SK-N-SH (cell line): Measurements from ENCODE around the gene CASP9. TPM values are rescaled to one million over a fixed set of nuclear protein-coding genes. Genes with fewer than 3 reads are reported as not detected.

Experiments used
- CTCF ChIA-PET: fragments of 300-600, 350-600 bp; formaldehyde crosslinking; extraction: SDS; loops from one replicate; lab custom pipeline; 2021; lab: Yijun Ruan, JAX
- POLR2A ChIA-PET: fragments of 350-600 bp; sonication (Branson Sonifier 250); formaldehyde crosslinking; extraction: SDS; loops from one replicate; lab custom pipeline; 2020; ENCODE audit warnings: antibody characterized with exemption, inconsistent platforms; lab: Yijun Ruan, JAX
- DNase-seq: peaks from one replicate; pipeline ENCODE4 v3.0.0; 2012
- H2AFZ ChIP-seq: fragments of 200-600 bp; sonication (generic); 2 replicates; pipeline ENCODE4 v1.8.1; 2016; ENCODE audit warnings: antibody characterized with exemption, mild to moderate bottlenecking, low read depth
- H3F3A ChIP-seq: fragments of 200-600 bp; sonication (generic); replicated peaks from 2 replicates; pipeline ENCODE3; 2016; ENCODE audit warnings: antibody characterized with exemption, mild to moderate bottlenecking; ENCODE audit not compliant: insufficient read depth
- H3K27ac ChIP-seq, 2 experiments: fragments of 200-500 bp in 1 of 2; fragments of 200-600 bp in 1 of 2; sonication (Bioruptor generic) in 1 of 2; sonication (generic), shearing (Covaris generic) in 1 of 2; 2 replicates each; pipeline versions ENCODE4 v1.5.1 to v1.6.1; 2014 to 2016; ENCODE audit warnings: low read depth in 2 of 2, inconsistent platforms in 1 of 2, low read length in 1 of 2, mild to moderate bottlenecking in 1 of 2, mixed read lengths in 1 of 2
- H3K27me3 ChIP-seq: fragments of 200-600 bp; sonication (generic), shearing (Covaris generic); 2 replicates; pipeline ENCODE4 v1.6.1; 2016; ENCODE audit warnings: mixed run types; ENCODE audit not compliant: insufficient read depth
- H3K36me3 ChIP-seq, 2 experiments: fragments of 200-500 bp in 1 of 2; fragments of 200-600 bp in 1 of 2; sonication (Bioruptor generic) in 1 of 2; sonication (generic) in 1 of 2; replicated peaks in 1 of 2; 2 replicates each; pipeline versions ENCODE3 to v1.5.1; 2014 to 2016; ENCODE audit warnings: low read length in 1 of 2, mild to moderate bottlenecking in 1 of 2; ENCODE audit not compliant: insufficient read depth in 2 of 2, control insufficient read depth in 1 of 2
- H3K4me1 ChIP-seq, 2 experiments: fragments of 200-500 bp in 1 of 2; fragments of 200-600 bp in 1 of 2; sonication (Bioruptor generic) in 1 of 2; sonication (generic), shearing (Covaris generic) in 1 of 2; 2 replicates each; pipeline versions ENCODE4 v1.5.1 to v1.6.1; 2014 to 2016; ENCODE audit warnings: low read depth in 1 of 2, low read length in 1 of 2, mixed run types in 1 of 2; ENCODE audit not compliant: insufficient read depth in 2 of 2, control insufficient read depth in 1 of 2
- H3K4me2 ChIP-seq: fragments of 200-600 bp; sonication (generic), shearing (Covaris generic); 2 replicates; pipeline ENCODE4 v1.6.1; 2017; ENCODE audit warnings: mixed run types
- H3K4me3 ChIP-seq, 2 experiments: fragments of 200-500 bp in 1 of 2; fragments of 200-600 bp in 1 of 2; sonication (Bioruptor generic) in 1 of 2; sonication (generic), shearing (Covaris generic) in 1 of 2; 2 replicates each; pipeline versions ENCODE4 v1.5.1 to v1.8.1; 2014 to 2016; ENCODE audit warnings: low read depth in 2 of 2, inconsistent platforms in 1 of 2, low read length in 1 of 2, mild to moderate bottlenecking in 1 of 2, mixed read lengths in 1 of 2, moderate library complexity in 1 of 2
- H3K79me2 ChIP-seq: fragments of 200-600 bp; sonication (generic); 2 replicates; pipeline ENCODE4 v1.8.1; 2017; ENCODE audit warnings: mild to moderate bottlenecking; ENCODE audit not compliant: insufficient read depth
- H3K9ac ChIP-seq: fragments of 200-600 bp; sonication (generic); 2 replicates; pipeline ENCODE4 v1.6.1; 2017; ENCODE audit warnings: mixed run types
- H3K9me2 ChIP-seq: fragments of 200-600 bp; sonication (generic); 2 replicates; pipeline ENCODE4 v1.6.1; 2017; ENCODE audit warnings: mixed run types
- H3K9me3 ChIP-seq: fragments of 200-600 bp; sonication (generic); 2 replicates; pipeline ENCODE4 v1.6.1; 2017; ENCODE audit warnings: mixed run types, mild to moderate bottlenecking, moderate library complexity
- H4K20me1 ChIP-seq: fragments of 200-600 bp; sonication (generic); 2 replicates; pipeline ENCODE4 v1.6.1; 2017; ENCODE audit warnings: mild to moderate bottlenecking, mixed run types; ENCODE audit not compliant: insufficient read depth
- CHD2 ChIP-seq: fragments of 150-350 bp; IDR thresholded peaks from 2 replicates; pipeline ENCODE4 v1.6.1; 2018; ENCODE audit warnings: low read length; ENCODE audit not compliant: partially characterized antibody
- EP300 ChIP-seq, 2 experiments: IDR thresholded peaks; 2 replicates each; pipeline versions ENCODE4 v1.4.0 to v1.6.1; 2012; ENCODE audit warnings: borderline replicate concordance in 1 of 2, low read depth in 1 of 2, low read length in 1 of 2
- EZH2phosphoT487 ChIP-seq: fragments of 200-600 bp; sonication (generic); IDR thresholded peaks from 2 replicates; pipeline ENCODE4 v1.6.1; 2017; ENCODE audit warnings: low read depth, mixed run types, mild to moderate bottlenecking, antibody characterized with exemption, moderate library complexity, borderline replicate concordance
- FOSL2 ChIP-seq: IDR thresholded peaks from 2 replicates; pipeline ENCODE4 v1.4.0; 2012; ENCODE audit warnings: low read depth, mild to moderate bottlenecking, moderate library complexity, borderline replicate concordance
- FOXJ3 ChIP-seq: sonication (generic); formaldehyde crosslinking; IDR thresholded peaks from 2 replicates; pipeline ENCODE4 v1.5.1; 2020; ENCODE audit warnings: mild to moderate bottlenecking, missing genetic modification reagents
- GABPA ChIP-seq: IDR thresholded peaks from 2 replicates; pipeline ENCODE4 v1.4.0; 2012; ENCODE audit warnings: low read depth, mild to moderate bottlenecking
- GATA2 ChIP-seq: sonication (generic); formaldehyde crosslinking; IDR thresholded peaks from 2 replicates; pipeline ENCODE4 v1.5.0; 2020; ENCODE audit warnings: mild to moderate bottlenecking, missing genetic modification reagents
- NFIC ChIP-seq: IDR thresholded peaks from 2 replicates; pipeline ENCODE4 v1.4.0; 2012; ENCODE audit warnings: borderline replicate concordance
- POLR2AphosphoS5 ChIP-seq: IDR thresholded peaks from 2 replicates; pipeline ENCODE4 v1.6.1; 2012; ENCODE audit warnings: low read depth, low read length
- RCOR1 ChIP-seq: fragments of 150-350 bp; IDR thresholded peaks from 2 replicates; pipeline ENCODE4 v1.6.1; 2017; ENCODE audit warnings: antibody characterized with exemption, low read length
- RFX5 ChIP-seq: IDR thresholded peaks from 2 replicates; pipeline ENCODE4 v1.6.1; 2012; ENCODE audit warnings: mild to moderate bottlenecking, improper control_type of control experiment, low read length
- SIN3A ChIP-seq: IDR thresholded peaks from 2 replicates; pipeline ENCODE4 v1.6.1; 2012; ENCODE audit warnings: low read depth, mild to moderate bottlenecking, low read length, moderate library complexity, borderline replicate concordance
- TAF1 ChIP-seq: IDR thresholded peaks from 2 replicates; pipeline ENCODE4 v1.6.1; 2012; ENCODE audit warnings: low read depth, mild to moderate bottlenecking, low read length, moderate library complexity, borderline replicate concordance
- TCF12 ChIP-seq: IDR thresholded peaks from 2 replicates; pipeline ENCODE4 v1.4.0; 2012
- whole genome bisulfite sequencing: methylation state at CpG from one replicate; pipeline ENCODE4 v1.1.6; 2017; ENCODE audit warnings: low lambda C conversion rate; 5-methylcytosine and 5-hydroxymethylcytosine counted together
- polyA plus RNA-seq, 3 experiments: library from polyadenylated mRNA; depleted of rRNA; stranded (reverse); fragments of >200 nt; gene quantifications; 2 replicates each; pipeline ENCODE4 v1.2.3, GENCODE V29; 2012
- TF ChIP-seq, protein P1 (sequence below): fragments of 150-350 bp; IDR thresholded peaks from 2 replicates; pipeline ENCODE4 v1.6.1; 2016; ENCODE audit warnings: mild to moderate bottlenecking, low read depth, low read length
- TF ChIP-seq, protein P2 (sequence below): IDR thresholded peaks from 2 replicates; pipeline ENCODE4; 2012
- TF ChIP-seq, protein P3 (sequence below): fragments of 150-350 bp; IDR thresholded peaks from 2 replicates; pipeline ENCODE4 v1.6.1; 2017; ENCODE audit warnings: antibody characterized with exemption, low read length, low read depth, borderline replicate concordance
- TF ChIP-seq, protein P4 (sequence below): fragments of 200-600 bp; sonication (generic); IDR thresholded peaks from 2 replicates; pipeline ENCODE4 v1.6.1; 2017; ENCODE audit warnings: antibody characterized with exemption, mild to moderate bottlenecking, moderate library complexity
- TF ChIP-seq, protein P5 (sequence below): IDR thresholded peaks from 2 replicates; pipeline ENCODE4 v1.4.0; 2012; ENCODE audit warnings: low read depth
- TF ChIP-seq, protein P6 (sequence below): IDR thresholded peaks from 2 replicates; pipeline ENCODE4 v1.4.0; 2012; ENCODE audit warnings: low read depth, borderline replicate concordance

CASP9 gene
- polyA plus RNA-seq, 1 of the 3 experiments (the other 2 are of a cell fraction) = 16.9 TPM

DNA sequence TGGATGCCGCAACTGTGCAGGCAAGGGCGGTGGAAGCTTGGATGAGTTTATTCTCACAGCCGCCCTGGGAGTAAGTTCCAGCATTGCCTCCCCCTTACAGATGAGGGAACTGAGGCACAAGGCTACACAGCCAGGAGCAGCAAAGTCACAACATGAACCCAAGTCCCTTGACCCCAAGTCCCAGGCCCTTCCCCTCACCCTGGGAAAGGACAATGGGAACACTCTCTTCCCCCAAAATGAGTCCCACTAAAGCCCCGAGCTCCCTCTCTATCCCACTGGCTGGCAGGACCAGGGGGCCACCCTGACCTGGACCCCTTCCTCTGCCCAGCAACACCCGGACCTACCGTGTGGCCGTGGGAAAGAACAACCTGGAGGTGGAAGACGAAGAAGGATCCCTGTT lies 81.9 kb downstream of the CASP9 start:
- ChIA-PET POLR2A (no interaction called here), CTCF (interaction anchor here (0.6 to 4.7 kb wide), 4 partner anchors 11 to 118 kb away, joined by 3 to 28 read pairs (median 12); no protein-coding TSS in a partner anchor)
- Histone ChIP-seq H3K9me3 (no peaks in the 10 kb centered on the region), H3K9ac (no peak overlapping the region), H2AFZ (no peak overlapping the region), H4K20me1 (no peaks in the 10 kb centered on the region)
- no peak for DNase-seq
- TF ChIP-seq TCF12 (no peak), FOSL2 (no peak), TAF1 (no peak), GABPA (no peak), EP300 (IDR thresholded peaks at IDR 0.05; ENCODE audit: borderline replicate concordance in 1 of 2, low read depth in 1 of 2, low read length in 1 of 2) (no peak), CHD2 (no peak), SIN3A (no peak), RCOR1 (no peak), POLR2AphosphoS5 (no peak), EZH2phosphoT487 (no peak), RFX5 (no peak), GATA2 (CRISPR knock-in tag) (no peak), FOXJ3 (CRISPR knock-in tag) (no peak), NFIC (no peak)
- TF ChIP-seq, protein P1, sequence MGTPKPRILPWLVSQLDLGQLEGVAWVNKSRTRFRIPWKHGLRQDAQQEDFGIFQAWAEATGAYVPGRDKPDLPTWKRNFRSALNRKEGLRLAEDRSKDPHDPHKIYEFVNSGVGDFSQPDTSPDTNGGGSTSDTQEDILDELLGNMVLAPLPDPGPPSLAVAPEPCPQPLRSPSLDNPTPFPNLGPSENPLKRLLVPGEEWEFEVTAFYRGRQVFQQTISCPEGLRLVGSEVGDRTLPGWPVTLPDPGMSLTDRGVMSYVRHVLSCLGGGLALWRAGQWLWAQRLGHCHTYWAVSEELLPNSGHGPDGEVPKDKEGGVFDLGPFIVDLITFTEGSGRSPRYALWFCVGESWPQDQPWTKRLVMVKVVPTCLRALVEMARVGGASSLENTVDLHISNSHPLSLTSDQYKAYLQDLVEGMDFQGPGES = no peak
- TF ChIP-seq, protein P2, sequence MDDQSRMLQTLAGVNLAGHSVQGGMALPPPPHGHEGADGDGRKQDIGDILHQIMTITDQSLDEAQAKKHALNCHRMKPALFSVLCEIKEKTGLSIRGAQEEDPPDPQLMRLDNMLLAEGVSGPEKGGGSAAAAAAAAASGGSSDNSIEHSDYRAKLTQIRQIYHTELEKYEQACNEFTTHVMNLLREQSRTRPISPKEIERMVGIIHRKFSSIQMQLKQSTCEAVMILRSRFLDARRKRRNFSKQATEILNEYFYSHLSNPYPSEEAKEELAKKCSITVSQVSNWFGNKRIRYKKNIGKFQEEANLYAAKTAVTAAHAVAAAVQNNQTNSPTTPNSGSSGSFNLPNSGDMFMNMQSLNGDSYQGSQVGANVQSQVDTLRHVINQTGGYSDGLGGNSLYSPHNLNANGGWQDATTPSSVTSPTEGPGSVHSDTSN = no peak
- TF ChIP-seq, protein P3, sequence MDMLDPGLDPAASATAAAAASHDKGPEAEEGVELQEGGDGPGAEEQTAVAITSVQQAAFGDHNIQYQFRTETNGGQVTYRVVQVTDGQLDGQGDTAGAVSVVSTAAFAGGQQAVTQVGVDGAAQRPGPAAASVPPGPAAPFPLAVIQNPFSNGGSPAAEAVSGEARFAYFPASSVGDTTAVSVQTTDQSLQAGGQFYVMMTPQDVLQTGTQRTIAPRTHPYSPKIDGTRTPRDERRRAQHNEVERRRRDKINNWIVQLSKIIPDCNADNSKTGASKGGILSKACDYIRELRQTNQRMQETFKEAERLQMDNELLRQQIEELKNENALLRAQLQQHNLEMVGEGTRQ = no peak
- TF ChIP-seq, protein P4, sequence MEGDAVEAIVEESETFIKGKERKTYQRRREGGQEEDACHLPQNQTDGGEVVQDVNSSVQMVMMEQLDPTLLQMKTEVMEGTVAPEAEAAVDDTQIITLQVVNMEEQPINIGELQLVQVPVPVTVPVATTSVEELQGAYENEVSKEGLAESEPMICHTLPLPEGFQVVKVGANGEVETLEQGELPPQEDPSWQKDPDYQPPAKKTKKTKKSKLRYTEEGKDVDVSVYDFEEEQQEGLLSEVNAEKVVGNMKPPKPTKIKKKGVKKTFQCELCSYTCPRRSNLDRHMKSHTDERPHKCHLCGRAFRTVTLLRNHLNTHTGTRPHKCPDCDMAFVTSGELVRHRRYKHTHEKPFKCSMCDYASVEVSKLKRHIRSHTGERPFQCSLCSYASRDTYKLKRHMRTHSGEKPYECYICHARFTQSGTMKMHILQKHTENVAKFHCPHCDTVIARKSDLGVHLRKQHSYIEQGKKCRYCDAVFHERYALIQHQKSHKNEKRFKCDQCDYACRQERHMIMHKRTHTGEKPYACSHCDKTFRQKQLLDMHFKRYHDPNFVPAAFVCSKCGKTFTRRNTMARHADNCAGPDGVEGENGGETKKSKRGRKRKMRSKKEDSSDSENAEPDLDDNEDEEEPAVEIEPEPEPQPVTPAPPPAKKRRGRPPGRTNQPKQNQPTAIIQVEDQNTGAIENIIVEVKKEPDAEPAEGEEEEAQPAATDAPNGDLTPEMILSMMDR = no peak
- TF ChIP-seq, protein P5, sequence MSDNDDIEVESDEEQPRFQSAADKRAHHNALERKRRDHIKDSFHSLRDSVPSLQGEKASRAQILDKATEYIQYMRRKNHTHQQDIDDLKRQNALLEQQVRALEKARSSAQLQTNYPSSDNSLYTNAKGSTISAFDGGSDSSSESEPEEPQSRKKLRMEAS = no peak
- TF ChIP-seq, protein P6, sequence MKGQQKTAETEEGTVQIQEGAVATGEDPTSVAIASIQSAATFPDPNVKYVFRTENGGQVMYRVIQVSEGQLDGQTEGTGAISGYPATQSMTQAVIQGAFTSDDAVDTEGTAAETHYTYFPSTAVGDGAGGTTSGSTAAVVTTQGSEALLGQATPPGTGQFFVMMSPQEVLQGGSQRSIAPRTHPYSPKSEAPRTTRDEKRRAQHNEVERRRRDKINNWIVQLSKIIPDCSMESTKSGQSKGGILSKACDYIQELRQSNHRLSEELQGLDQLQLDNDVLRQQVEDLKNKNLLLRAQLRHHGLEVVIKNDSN = no peak
- TF ChIP-seq, all 33 proteins: peak for 0
- Histone ChIP-seq H3K79me2 (no peaks in the 10 kb centered on the region), H3K9me2 (no peaks in the 10 kb centered on the region), H3K4me1 (peaks cover 0 to 3% of the 10 kb centered on the region in 2 experiments; a peak in 1 of 4 replicates), H3K4me3 (no peak overlapping the region), H3K4me2 (no peak overlapping the region), H3K27ac (no peak overlapping the region), H3F3A (no peaks in the 10 kb centered on the region), H3K27me3 (no peaks in the 10 kb centered on the region), H3K36me3 (no peaks in the 10 kb centered on the region)
- 89% methylated on average over 8 of the region's 8 CpGs for whole genome bisulfite sequencing
